Activated CD4-positive, alpha-beta T cell treated with anti-CD3 and anti-CD28 coated beads, Interleukin-2, amount 50 U/mL, for 4 hours (primary cell): Measurements from ENCODE around the gene APBB1.
A peak's percentile ranks its signal among the peaks of the same experiment; 100 is the strongest.

Experiments
- DNase-seq, 2 experiments: peaks; one replicate each; pipeline ENCODE4 v3.0.0-alpha.2; 2020

The APBB1 gene

GRCh38 chr11:6419009-6419631 lies at the start of gene APBB1:
Gene APBB1 (minus strand): TSS chr11:6419094. CDS start chr11:6411347, 7,747 bp downstream.
- DNase-seq = peak; percentile 52 to 62

- no peak for DNase-seq
Measured at GRCh38 chr11:6459099-6459450, 40.2 kb upstream of the APBB1 start.

GRCh38 chr11:6458352-6459098 lies 39.6 kb upstream of the APBB1 start:
- no peak for DNase-seq

DNA sequence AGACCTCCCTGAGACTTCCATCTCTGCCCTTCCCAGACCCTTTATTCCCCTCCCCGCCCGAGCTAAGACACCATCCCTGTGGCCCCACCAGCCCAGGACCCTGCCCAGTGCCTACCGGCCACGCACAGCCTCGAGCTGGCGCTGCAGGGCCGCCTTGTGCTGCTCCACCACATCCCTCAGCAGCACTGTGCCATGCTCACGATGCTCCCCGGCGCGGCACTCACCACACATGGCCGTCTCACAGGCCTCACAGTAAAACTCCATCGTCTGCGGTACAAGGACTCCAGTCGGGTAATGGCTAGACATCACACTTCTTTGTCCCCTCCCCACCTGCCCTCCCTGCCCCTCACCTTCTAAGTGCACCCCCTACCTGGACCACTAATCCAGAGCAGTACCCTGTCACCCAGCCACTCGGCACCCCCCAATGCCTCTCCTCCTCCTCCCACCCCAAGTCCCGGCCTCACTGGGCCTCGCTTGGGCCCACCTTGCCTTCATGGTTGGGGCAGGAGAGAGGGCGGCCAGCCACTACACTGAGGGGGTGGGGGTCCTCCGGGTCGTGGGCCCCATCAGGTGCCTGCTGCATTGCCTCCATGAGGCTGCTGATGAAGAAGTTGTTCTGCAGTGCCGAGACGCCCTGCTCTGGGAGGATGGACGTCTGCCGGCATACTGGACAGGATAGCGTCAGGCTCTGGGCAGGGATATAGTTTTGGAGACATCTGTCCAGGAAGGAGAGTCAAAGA lies 38.9 kb upstream of the APBB1 start:
- DNase-seq = no peak

DNA sequence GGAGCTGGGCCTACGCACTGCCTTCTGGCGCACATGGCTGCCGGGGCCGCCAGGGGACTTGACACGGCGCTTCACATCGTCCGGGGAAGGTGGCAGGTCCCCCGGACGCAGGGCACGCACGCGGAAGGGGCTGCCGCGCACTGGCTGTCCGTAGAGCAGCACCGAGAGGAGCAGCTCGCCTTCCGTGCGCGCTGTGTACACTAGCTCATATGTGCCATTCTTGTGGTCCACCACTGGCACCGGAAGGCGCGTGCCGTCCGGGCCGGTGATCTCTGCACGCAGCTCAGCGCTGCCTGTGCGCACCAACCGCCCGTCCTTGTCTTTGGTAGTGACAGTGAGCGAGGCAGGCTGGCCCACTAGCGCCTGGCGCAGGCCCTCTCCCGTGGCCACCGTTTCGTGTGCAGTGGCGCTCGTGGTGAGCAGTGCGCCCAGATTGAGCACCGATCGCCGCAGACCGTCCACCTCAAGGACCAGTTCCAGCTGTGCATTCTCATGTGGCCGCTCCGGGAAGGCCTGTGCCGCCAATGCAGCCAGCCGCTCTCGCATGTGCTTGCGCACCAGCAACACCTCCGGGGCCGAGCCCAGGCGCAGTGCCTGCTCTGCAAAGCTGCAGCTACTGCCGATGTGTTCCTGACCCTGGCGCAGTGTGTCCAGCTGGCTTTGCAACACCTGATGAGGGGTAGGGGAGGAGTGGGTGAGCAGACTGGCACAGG lies 37.6 kb upstream of the APBB1 start:
- no peak for DNase-seq

DNA sequence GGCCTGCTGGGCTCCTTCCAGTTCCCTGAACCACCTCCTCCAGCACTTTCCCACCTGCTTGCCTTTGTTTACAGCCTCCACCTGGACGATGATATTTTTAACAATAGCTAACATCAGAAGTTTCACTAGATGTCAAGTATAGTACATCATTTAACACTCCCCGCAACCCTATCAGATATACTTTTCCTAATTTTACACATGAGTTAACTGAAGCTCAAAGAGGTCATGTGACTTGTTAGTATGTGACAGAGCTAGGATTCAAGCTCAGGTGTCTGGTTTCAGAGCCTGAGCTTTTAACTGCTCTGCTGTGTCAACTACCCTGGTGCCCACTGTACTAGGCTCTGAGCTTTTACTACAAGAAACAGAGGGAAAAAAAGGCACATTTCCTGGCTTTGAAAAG lies 36.2 kb upstream of the APBB1 start:
- no peak for DNase-seq

GRCh38 chr11:6453152-6453551 lies 34.3 kb upstream of the APBB1 start:
- no peak for DNase-seq

DNA sequence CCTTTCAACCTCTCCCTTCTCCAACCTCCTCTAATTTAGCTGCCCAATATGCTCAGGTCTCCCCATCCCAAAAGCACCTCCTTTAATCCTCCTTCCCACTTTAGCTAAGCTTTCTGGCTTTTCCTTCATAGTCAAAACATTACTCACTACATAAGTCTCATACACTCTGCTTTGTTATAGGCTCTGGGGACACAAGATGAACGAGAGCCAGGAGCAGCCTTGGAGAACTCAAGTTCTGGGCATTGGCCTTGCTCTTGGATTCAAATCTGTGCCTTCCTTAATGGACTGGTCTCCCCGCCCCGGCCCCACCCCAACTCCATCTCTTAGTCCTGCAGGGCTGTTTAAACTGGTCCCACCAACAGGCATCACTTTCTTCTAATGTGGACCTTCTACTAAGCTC lies 33.3 kb upstream of the APBB1 start:
- DNase-seq = no peak

DNA sequence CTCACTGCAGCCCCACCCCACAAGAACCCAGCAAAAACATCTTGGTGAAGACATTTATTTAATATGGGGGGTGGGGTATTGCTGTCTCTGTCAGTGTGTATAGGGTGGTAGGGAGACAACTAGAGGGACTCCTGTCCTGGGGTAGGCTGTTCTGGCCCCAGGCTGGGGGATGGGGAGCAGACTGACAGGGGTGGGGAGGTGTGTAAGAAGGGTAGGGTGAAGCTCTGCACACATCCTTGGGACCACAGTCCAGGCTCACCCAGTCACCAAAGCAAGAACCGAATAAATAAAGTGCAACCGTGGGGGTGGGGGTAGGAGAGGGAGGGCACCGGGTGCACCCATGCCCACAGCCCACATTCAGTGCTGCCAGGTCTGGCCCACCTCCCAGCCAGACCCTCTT lies 29.7 kb upstream of the APBB1 start:
- DNase-seq = no peak

DNA sequence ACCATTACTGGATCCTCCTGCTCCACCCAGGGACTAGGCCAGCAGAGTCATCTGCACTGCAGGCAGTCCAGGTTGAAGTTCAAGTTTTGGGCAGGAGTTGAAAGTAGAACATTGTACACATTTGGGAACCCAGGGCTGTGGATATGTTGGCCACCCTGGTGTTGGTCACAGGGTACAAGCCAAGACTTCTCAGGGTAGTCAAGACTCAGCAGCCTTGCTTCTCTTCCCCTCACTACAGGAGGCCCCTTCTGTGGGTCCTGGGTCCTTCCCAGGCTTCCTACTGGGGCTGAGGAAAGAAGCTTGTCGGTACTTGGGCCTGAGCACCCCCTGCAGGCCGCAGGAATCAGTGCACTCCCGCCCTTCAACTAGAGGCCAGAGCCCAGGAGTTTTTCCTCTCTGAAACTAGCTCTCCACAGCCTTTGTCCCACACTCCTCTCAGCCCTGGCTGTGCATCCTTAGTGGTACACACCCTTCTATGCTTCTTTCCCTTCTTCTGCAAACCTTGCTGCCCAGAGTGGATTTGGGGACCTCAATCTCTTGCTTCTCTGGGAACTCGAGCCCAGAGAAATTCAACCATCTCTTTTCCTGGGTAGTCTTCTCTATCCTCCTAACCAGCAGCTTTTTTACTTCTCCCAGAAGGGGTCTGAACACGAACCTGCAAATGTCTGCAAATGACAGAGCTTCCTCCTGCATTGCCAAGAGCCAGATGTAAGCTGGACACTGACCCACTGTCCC lies 24.5 kb upstream of the APBB1 start:
- DNase-seq = peak; percentile 41 to 42

DNA sequence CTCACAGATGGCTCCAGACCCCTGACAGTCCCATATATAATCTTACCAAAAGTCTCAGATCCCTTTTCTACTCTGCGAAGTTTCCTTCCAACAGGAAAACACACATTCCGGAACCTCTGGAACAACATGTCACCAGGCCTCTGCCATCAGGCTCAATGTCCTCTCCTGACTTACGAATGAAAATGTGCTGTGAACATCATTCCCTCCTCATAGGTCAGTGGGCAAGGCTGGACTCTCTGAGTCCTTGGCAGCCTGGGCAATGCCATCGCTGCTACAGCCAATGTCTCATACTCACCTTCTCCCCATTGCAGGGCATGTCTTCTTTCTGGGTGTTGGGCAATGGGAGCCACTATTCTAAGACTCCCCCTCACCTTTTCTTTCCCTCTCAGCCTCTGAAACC lies 23.5 kb upstream of the APBB1 start:
- DNase-seq = no peak

DNA sequence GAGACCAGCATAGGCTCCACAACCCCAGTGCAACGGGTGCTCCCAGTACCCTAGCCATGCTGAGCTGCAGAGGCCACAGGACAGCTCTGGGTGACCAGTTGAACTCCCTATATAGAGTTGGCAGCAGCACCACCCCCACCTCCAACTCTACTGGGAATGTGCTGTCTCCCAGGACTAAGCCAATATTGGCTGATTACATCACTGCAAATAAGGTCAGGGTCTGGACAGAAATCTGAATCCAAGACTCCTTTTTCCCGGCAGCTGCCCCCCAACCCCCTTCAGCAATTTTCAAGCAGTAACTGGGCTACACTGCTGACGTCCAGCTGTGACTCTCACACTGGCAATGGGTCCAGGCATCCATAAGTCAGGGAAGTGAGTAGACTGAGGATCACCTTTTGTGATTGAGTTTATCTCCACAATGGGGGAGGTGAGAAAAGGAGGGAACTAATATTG lies 22.0 kb upstream of the APBB1 start, which contains the start of gene HPX:
TSS of gene HPX (minus strand) at position 82 of the 453 bp plus-strand sequence. CDS start at position 58, 24 bp downstream.
- no peak for DNase-seq

DNA sequence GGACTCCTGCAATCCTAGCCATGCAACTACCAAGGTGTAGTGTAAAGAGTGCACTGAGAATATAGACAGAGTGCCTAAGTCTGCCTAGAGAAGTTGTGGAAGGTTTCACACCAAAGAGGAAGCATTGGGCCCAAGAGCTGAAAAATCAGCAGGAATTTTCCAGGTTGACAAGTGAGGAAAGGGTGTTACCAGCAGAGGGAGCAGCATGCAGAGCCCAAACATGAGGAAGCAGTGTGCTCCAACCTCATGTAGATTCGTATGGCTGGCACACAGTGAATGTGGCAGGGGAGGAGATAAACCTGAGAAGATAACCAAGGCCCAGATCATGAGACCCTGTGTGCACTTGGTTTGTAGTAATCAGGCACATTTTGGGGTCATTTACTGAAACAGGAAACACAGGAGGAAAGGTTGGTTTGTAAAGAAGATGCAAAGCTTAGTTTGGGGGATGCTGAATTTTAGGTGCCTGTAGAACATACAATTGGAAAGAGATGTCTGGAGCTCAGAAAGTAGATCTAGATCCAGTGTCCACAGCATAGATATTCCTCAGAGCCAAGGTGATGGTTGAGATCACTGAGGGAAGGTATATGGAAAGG lies 20.2 kb upstream of the APBB1 start:
- peak; percentile 14 to 30 for DNase-seq

DNA sequence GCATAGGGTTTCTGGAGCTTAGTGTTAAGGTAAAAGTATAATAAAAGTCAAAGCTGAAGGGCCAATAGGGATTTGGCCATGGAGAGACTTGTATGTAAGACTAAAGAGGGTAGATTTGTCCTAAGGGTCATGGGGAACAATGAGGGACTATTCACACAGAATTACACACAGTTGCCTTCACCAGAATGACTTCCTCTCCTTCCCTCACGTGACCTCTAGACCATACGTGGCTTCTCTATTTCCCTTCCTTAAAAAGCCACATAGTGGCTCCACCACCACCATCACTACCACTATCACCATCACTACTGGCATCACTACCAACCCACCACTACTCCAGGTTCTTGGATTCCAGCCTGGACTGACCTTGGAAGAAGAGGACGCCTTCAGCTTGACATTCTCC lies 19.1 kb upstream of the APBB1 start:
- no peak for DNase-seq

DNA sequence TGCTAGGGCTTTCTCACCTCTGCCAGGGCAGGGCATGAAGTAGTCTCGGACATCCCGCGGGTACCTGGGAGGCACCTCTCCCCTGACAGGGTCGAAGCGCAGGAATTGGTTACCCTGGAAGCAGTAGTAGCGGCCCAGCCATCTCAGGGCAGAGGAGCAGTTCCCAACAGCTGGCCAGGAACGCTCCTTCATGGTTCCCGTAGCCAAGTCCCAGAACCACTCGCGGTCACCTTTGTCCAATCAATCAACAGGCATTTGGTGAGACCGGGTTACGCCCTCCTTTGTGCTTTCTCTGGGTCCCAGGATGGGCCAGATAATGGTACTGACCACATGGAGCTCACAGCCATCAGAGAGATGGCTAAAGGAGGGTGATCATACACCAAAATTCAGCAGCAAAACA lies 18.5 kb upstream of the APBB1 start:
- no peak for DNase-seq

DNA sequence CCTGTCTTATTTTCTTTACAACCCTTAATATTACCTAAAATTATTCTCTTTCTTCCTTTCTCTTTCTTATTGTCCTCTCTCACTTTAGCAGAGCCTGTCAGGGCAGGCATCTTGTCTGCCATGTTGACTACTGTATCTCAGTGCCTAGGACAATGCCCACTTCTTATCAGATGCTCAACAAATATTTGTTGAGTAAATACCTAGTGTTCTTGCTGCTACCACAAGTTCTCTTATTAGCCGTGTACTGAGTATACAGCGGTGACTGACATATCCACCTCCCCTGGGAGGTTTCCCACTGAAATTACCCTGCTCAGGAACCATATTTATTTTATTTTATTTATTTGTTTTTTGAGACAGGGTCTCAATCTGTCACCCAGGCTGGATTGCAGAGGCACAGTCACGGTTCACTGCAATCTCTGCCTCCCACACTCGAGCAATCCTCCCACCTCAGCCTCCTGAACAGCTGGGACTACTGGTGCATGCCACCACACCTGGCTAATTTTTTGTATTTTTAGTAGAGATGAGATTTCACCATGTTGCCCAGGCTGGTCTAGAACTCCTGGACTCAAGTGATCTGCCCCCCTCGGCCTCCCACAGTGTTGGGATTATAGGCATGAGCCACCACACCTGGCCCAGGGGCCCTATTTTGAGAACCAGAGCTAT lies 15.2 kb upstream of the APBB1 start:
- DNase-seq = no peak

- no peak for DNase-seq
Measured at GRCh38 chr11:6431861-6432260, 13.0 kb upstream of the APBB1 start.

- no peak for DNase-seq
Measured at GRCh38 chr11:6427516-6427915, 8.6 kb upstream of the APBB1 start.

DNA sequence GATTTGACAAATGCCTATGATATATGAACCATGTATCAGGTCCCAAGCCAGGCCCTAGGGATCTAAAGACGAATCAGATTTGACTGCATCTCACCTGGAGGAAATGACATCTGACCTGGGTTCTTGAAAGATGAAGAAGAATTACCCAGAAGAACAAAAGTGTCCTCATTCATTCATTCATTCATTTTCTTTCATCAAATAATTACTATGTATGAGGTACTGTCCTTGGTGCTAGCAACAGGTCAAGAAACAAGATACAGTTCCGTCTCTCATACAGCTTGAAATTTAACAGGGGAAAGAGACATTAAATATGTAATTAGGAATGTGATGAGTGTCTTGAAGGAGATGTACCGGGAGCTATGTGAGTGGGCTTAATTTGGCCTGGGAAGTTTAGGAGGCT lies 1.8 kb upstream of the APBB1 start:
- DNase-seq = no peak

- no peak for DNase-seq
Measured at GRCh38 chr11:6418557-6419008, 311 bp downstream of the APBB1 start.

DNA sequence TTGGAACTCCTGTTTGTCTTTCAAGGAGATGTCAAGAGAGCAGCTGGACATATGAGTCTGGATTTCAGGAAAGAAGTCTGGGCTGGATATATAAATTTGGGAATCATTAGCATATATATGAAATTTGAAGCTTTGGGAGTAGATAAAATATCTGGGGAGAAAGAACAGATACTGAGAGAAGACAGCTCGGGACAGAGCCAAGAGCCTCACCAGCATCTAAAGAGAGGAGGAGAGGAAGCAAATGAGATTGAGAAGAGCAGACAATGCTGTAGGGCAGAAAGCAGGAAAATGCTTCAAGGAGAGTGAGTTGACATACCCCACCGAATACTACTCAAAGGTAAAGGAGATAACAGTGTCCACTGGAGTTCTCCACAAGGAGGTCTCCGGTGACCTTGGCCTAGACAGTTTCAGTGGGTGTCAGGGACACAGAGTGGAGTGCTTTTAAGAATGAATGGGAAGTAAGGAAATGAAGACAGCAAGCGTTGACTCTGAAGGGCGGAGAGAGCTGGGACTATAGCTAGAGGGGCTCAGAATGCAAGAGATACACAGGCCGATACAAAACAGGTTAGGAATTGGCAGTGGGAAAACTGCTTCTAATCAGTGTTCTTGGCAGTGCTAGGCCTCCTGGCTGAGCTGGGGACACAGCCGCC lies 862 bp downstream of the APBB1 start:
- no peak for DNase-seq
